ENCODE data around the gene GSTM3. TPM values are rescaled to one million over a fixed set of nuclear protein-coding genes. Genes with fewer than 3 reads are reported as not detected.
"Not testable (repeated sequence)": the region's sequence is repeated elsewhere in the genome, so short reads cannot be mapped to it uniquely, and the experiment has no call there.

The GSTM3 gene
- polyA plus RNA-seq, 3 donors: 38.6 to 215 (median 51.8) TPM

DNA sequence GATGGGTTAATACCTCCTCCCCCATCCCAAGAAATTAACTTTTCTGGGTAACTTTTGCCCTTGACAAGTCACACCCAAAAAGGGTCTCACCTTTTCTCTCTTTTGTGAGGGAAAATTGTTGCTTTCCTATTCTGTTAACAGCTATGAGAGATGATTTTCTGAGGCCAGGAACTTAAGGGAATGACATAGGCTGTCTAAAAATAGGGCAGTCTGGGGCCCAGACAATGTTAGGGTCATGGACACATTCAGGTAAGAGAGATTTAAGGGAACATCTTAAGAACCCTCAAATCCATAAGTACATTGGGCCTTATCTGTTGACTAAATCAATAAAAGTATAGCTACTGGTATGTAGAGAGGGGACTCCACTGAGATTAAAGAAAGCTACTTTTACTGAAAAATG lies 8.4 kb upstream of the GSTM3 start:
- no peak overlapping the region for H3K27ac ChIP-seq (ENCODE audit: low read depth, low read length)

DNA sequence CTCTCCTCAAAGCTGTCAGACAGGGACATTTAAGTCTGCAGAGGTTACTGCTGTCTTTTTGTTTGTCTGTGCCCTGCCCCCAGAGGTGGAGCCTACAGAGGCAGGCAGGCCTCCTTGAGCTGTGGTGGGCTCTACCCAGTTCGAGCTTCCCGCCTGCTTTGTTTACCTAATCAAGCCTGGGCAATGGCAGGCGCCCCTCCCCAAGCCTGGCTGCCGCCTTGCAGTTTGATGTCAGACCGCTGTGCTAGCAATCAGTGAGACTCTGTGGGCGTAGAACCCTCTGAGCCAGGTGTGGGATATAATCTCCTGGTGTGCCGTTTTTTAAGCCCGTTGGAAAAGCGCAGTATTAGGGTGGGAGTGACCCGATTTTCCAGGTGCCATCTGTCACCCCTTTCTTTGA lies 7.5 kb upstream of the GSTM3 start:
- 86 to 94% (median 90%) methylated on average over 8 to 10 of the region's 10 CpGs for WGBS, 3 donors
- H3K27ac ChIP-seq (ENCODE audit: low read depth, low read length): not testable (repeated sequence)

- no peak overlapping the region for H3K27ac ChIP-seq (ENCODE audit: low read depth, low read length)
- 1 to 2% (median 2%) methylated on average over 79 to 86 of the region's 86 CpGs for WGBS, 3 donors
Observed at GRCh38 chr1:109739738-109740614, 862 bp downstream of the GSTM3 start.

- 81 to 90% (median 90%) methylated on average over 4 of the region's 4 CpGs for WGBS, 3 donors
- H3K27ac ChIP-seq (ENCODE audit: low read depth, low read length): no peak overlapping the region
Observed at GRCh38 chr1:109733236-109733870, 7.5 kb downstream of the GSTM3 start.

DNA sequence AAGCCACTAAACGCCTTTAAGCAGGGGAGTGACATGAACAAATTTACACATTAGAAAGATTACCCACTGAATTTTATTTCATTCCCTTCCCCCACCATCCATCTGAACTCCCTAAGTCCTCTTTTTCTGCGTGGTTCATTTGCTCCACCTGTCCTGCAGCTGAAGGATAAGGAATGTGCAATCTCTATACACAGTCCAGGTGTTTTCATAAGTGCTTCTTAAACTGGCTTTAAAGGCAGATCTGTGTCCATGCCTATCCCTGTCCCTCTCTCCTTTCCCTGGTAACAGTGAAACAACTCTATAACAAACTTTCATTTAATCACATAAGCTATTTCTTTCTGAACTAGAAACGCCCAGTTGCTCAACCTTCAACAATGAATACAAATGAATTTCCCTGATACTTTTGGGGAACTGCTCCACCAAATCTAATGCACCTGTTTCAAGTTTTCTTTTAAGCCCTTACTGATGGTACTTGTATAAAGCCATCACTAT lies 8.4 kb downstream of the GSTM3 start:
- H3K27ac ChIP-seq (ENCODE audit: low read depth, low read length): no peak overlapping the region

GRCh38 chr1:109730666-109731065 lies 10.2 kb downstream of the GSTM3 start:
- H3K27ac ChIP-seq (ENCODE audit: low read depth, low read length): no peak overlapping the region
- 70 to 86% (median 78%) methylated on average over 6 of the region's 6 CpGs for WGBS, 3 donors

More for the DNA sequence above, 8.4 kb downstream of the GSTM3 start:
- 21 to 71% (median 58%) methylated on average over 3 of the region's 3 CpGs for WGBS, 3 donors

- H3K27ac ChIP-seq (ENCODE audit: low read depth, low read length): no peak overlapping the region
- WGBS, 3 donors: 48 to 93% (median 89%) methylated on average over 7 of the region's 7 CpGs
Observed at GRCh38 chr1:109728870-109729269, 12.0 kb downstream of the GSTM3 start.

GRCh38 chr1:109726728-109727373 lies 14.0 kb downstream of the GSTM3 start:
- H3K27ac ChIP-seq (ENCODE audit: low read depth, low read length): no peak overlapping the region

DNA sequence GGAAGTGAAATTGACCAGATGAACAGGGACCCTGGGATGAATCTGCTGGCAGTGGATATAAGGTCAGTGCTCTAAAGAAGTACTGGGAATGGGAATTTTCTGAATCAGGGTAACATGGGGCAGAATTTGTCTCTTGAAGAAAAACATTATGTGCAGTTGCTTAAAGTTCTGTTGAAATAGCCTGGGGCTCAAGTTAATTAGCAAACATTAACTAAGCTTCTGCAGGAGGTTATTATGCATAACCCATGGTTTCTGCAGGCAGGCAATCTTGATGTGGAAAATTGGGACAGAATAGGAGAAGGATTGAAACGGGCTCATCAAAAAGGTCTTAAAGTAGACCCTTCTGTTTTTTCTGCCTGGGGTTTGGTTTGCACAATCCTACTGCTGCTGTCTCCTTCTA lies 14.8 kb downstream of the GSTM3 start:
- H3K27ac ChIP-seq (ENCODE audit: low read depth, low read length): no peak overlapping the region
- 75 to 82% (median 81%) methylated on average over 1 of the region's 1 CpG for WGBS, 3 donors

More at GRCh38 chr1:109726728-109727373, 14.0 kb downstream of the GSTM3 start:
- WGBS, 3 donors: 69 to 92% (median 90%) methylated on average over 12 of the region's 12 CpGs

GRCh38 chr1:109725510-109725909 lies 15.3 kb downstream of the GSTM3 start:
- H3K27ac ChIP-seq (ENCODE audit: low read depth, low read length): no peak overlapping the region
- WGBS, 3 donors: 48 to 91% (median 90%) methylated on average over 4 of the region's 4 CpGs

DNA sequence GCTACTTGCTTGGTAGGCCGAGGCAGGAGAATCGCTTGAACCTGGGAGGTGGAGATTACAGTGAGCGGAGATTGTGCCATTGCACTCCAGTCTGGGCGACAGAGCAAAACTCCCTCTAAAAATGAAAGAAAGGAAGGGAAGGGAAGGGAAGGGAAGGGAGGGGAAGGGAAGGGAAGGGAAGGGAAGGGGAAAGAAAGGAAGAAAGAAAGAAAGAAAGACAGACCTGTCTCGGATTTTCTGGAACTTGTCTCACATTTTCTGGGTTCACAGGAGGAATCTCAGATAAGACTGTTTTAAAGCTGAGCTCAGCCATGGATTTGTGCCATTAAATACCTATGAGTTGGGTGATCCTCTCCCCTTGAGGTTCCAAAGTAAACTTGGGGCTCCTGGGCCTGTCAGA lies 15.9 kb downstream of the GSTM3 start:
- H3K27ac ChIP-seq (ENCODE audit: low read depth, low read length): no peak overlapping the region
- 73 to 81% (median 80%) methylated on average over 5 of the region's 5 CpGs for WGBS, 3 donors

DNA sequence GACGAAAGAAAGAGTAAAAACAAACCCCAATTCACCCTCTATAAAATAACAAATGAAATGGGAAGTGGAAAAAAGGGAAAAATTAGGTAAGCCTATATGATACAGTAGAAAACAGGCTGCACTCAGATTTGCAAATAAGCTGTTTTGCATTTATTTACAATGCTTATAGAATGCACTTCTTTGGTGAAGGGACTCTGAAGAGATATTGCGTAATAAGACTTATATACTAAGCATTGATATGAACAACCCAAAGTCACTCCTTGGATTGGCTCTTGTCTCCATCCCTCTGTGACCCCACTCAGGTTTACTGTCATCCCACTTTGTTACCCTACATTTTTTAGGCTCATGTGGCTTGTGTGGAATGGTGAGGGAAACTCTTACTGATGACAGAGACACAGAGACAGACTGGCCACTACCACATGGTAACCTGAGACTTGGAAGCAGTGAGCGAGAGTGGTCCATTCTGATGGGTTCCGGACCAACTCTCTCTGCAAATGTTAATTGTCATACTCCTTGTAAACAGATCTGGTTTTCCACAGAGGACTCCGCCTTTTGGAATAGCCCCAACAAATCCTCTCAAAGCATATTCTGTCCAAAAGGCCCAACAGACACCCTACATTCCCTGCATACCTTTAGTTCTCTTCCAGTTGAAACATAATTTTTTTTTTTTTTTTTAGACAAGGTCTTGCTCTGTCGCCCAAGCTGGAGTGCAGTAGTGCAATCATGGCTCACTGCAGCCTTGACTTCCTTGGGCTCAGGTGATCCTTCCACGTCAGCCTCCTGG lies 17.7 kb downstream of the GSTM3 start:
- 74 to 87% (median 87%) methylated on average over 7 of the region's 7 CpGs for WGBS, 3 donors
- no peak overlapping the region for H3K27ac ChIP-seq (ENCODE audit: low read depth, low read length)

DNA sequence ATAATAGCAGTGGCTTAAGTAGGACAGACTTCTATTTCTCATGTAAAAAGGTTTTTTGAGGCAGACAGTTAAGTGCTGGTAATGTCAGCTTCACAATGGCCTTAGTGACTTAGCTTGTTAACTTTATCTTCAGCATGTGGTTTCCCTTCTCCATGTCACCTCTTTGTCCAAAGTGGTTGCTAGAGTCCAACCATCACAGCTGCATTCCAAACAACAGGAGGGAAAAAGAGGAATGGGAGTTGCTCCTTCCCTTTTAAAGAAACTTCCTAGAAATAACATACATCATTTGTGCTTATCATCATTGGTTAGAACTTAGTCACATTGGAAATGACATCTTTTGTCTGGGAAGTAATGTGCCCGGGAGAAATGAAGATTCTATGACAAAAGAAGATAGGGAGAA lies 18.9 kb downstream of the GSTM3 start:
- 95 to 99% (median 98%) methylated on average over 1 of the region's 1 CpG for WGBS, 3 donors
- no peak overlapping the region for H3K27ac ChIP-seq (ENCODE audit: low read depth, low read length)

DNA sequence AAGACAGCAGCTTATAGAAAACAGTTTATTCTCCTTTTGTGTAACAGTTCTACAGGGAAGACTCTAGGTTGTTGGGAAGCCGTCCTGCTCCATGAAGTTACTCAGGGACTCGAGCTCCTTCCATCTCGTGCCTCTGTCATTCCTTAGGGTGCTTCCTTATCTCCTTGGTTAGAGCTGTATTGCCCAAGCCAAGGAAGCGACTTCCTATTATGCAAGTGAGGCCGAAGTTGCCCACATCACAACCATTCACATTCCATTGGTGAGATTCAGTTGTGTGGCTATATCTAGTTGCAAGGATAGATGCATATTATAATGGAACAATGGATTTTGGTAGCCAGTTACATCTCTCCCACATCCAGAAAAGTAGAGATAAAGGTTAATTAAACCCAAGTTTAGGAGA lies 19.8 kb downstream of the GSTM3 start:
- 63 to 91% (median 66%) methylated on average over 5 of the region's 5 CpGs for WGBS, 3 donors
- no peak overlapping the region for H3K27ac ChIP-seq (ENCODE audit: low read depth, low read length)

DNA sequence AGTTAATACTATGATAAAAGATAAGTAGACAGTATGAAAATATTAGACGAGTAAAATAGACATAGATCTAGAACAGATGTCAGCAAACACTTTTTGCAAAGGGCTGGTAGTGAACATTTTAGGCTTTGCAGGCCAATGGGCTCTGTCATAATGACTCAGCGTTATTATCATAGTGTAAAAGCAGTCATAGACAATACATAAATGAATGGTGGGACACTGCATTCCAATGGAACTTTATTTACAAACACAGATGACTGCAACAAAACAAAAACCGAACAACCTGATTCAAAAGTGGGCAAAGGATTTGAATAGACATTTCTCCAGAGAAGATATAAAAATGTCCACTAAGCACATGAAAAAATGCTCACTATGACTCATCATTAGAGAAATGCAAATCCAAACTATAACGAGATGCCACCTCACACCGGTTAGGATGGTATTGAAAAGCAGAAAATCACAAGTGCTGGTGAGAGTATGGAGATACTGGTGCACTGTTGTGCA lies 21.5 kb downstream of the GSTM3 start:
- WGBS, 3 donors: 69 to 77% (median 74%) methylated on average over 5 of the region's 5 CpGs
- no peak overlapping the region for H3K27ac ChIP-seq (ENCODE audit: low read depth, low read length)

DNA sequence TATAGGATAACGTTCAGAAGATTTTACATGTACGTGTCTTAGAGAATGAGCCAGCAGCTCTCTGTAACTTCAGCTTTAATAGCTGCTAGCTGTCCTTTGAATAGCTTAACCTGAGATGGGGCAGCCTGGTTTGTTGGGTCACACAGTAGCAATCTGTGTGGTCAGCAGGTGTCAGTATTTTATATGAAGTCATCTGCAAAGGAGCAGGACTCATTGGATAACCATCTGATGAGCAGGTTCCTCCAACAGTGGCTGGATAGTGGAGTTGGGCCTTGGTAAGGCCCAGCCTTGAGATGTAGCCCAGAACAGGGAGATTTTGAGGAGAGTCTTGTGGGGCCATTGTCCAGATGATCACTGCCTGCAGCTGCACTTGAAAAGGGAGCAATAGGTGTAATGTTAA lies 22.3 kb downstream of the GSTM3 start:
- H3K27ac ChIP-seq (ENCODE audit: low read depth, low read length): no peak overlapping the region
- 64 to 94% (median 90%) methylated on average over 2 of the region's 2 CpGs for WGBS, 3 donors

- no peak overlapping the region for H3K27ac ChIP-seq (ENCODE audit: low read depth, low read length)
- 78 to 81% (median 81%) methylated on average over 5 of the region's 5 CpGs for WGBS, 3 donors
Observed at GRCh38 chr1:109717729-109718128, 23.1 kb downstream of the GSTM3 start.

DNA sequence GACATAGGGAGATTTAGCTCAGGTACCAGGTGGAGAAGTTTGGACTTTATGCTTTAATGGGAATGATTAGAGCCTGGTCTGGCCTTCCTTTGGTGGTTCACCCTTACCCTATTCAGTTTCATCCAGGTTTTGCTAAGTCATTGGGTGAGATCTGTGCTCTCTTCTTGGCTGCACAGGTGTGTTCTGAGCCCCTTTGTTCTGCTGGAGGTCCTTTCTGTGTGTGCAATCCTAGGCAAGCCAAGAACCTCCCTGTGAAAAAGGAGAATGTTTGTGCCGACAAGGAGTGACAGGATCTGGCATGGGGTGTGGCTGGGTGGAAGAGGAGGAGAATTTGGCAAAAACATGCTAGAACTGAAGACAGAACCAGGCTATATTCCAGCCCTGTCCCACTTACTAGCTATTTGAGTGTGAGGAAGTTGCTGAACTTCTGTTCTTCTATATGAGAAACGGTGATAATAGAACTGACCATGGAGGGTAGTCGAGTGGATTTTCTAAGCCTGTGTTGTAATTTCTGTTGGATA lies 24.2 kb downstream of the GSTM3 start:
- 48 to 77% (median 55%) methylated on average over 3 of the region's 3 CpGs for WGBS, 3 donors
- no peak overlapping the region for H3K27ac ChIP-seq (ENCODE audit: low read depth, low read length)
